ENCODE results near the gene MX1.

The MX1 gene, protein sequence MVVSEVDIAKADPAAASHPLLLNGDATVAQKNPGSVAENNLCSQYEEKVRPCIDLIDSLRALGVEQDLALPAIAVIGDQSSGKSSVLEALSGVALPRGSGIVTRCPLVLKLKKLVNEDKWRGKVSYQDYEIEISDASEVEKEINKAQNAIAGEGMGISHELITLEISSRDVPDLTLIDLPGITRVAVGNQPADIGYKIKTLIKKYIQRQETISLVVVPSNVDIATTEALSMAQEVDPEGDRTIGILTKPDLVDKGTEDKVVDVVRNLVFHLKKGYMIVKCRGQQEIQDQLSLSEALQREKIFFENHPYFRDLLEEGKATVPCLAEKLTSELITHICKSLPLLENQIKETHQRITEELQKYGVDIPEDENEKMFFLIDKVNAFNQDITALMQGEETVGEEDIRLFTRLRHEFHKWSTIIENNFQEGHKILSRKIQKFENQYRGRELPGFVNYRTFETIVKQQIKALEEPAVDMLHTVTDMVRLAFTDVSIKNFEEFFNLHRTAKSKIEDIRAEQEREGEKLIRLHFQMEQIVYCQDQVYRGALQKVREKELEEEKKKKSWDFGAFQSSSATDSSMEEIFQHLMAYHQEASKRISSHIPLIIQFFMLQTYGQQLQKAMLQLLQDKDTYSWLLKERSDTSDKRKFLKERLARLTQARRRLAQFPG

DNA sequence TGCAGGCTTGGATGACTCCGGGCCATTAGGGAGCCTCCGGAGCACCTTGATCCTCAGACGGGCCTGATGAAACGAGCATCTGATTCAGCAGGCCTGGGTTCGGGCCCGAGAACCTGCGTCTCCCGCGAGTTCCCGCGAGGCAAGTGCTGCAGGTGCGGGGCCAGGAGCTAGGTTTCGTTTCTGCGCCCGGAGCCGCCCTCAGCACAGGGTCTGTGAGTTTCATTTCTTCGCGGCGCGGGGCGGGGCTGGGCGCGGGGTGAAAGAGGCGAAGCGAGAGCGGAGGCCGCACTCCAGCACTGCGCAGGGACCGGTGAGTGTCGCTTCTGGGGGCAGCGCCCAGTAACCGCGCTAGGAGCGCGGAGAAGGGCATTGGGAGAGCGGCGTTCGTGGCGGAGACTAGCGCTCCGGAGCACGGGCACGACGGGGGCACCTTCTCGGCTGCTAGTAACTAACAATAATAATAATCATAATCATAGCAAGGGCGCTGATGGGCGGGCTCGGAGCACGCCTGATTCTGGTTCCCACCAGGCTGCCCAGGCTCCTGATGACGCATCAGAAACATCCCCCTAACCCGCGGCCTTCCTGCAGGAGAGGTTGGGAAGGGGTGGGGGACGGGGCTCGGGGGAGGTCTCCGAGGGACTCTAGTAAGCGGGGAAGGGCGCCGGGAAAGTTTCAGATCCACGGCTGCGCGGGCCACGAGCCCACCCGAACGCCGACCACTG is at the start of gene MX1:
TSS of gene MX1 (plus strand) at position 286 of the 722 bp plus-strand sequence. CDS start 5,832 bp downstream, outside the sequence.
- DNase-seq = peak; percentile 20

DNA sequence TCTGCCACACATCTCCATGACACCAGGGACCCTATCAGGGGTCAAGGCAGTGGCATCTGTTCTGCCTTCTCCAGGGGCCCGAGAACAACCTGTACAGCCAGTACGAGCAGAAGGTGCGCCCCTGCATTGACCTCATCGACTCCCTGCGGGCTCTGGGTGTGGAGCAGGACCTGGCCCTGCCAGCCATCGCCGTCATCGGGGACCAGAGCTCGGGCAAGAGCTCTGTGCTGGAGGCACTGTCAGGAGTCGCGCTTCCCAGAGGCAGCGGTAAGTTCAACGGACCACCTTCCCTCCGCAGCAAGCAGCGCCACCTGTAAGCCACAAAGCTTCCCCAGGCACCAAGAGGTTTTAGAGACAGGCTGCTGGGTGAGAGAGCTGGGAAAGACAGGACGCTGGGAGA is 48.3 kb upstream of the MX1 start:
- no peak for DNase-seq

DNA sequence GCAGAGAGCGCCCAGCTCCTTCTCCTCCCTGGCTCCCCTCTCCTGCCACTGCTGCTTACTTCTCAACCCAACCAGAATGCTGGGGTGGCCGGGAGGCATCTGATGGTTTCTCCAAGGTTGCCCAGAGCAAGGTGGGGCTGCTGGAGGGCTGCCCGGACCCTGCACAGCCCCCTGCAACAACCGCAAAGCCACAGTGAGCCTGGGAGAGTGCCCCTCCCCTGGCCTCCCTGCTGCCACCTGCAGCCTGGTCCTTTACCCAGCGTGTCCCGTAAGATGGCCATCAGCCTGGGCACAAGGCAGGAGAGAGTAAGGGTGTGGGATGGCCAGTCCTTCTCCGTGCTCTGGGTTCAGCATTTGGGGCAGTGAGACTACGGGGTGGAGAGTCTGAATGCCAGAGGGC is 47.2 kb upstream of the MX1 start:
- DNase-seq = no peak

DNA sequence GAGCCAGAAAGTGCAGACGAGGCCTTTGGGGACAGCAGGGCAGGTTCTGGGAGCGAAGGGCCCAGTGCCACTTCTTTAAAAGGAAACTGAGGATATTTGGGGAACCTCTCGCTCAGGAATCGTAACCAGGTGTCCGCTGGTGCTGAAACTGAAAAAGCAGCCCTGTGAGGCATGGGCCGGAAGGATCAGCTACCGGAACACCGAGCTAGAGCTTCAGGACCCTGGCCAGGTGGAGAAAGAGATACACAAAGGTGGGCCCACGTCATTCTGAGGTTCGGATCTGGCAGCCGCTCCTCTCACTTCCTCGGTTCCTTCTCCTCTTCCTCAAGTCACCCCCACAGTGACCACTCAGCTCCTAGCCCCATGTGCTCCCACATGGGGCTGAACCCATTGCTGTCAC is 46.1 kb upstream of the MX1 start:
- DNase-seq = no peak

DNA sequence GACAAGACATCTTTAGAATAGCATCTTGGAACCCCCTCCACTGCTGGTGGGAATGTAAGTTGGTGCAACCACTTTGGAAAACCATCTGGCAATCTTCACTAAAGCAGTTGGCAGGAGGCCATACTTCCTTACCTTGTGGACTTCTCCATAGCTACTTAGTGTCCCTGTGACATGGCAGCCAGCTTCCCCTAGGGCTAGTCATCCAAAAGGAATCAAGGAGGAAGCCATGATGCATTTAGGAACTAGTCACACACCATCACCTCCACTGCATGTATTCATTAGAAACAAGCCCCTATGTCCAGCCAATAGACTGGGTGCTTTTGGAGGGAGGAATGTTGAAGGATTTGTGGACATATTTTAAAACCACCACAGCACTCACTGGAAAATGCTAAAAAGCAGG is 44.3 kb upstream of the MX1 start:
- no peak for DNase-seq

GRCh38 chr21:41387042-41387819 is 38.8 kb upstream of the MX1 start:
- no peak for DNase-seq

GRCh38 chr21:41387824-41388223 is 38.2 kb upstream of the MX1 start:
- no peak for DNase-seq

DNA sequence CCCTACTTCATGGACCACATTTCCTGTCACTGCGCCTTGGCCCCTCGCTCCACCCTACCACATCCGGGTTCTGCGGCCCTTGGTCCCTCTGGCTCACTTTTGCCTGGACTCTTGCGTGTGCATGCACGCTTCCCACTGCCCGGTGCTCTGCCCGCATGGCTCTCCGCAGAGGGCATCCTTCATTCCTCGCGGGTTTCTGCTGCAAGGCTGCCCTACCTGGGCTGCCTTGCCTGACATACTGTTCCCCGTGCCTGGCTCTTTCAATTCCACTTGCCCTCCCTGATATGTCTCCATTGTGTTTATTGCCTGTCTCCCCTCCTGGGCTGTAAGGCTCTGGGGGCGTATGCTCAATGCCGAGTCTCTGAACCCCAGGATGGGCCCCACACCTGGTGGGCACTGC is 37.8 kb upstream of the MX1 start:
- no peak for DNase-seq

- DNase-seq = no peak
These were observed 35.9 kb upstream of the MX1 start for GRCh38 chr21:41390043-41390639.

- no peak for DNase-seq
These were observed 32.1 kb upstream of the MX1 start for GRCh38 chr21:41393876-41394465.

DNA sequence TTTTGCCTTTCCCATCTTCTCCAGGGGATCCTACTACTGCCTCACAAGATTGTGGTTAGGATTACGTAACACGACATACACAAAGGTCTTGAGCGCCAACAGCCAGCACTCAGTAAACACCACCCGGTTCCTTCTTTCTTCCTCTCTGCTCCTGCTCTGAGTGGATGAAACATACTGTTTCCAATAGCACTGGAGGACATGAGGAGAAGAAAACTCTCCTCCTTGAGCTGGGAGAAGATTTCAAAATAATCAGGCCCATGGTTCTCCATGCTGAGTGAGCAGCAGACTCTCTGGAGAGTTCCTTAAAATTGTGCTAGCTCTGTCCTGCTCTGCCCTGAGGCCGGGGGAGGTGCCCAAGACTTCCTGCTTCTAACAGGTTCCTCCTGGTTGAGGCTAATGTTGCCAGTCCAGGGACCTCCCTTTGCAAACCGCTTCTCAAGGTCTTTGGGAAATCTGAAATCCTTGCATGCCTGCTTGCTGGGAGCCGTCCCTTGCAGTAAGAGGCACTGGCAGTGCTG is 29.4 kb upstream of the MX1 start:
- peak; percentile 20 for DNase-seq

GRCh38 chr21:41397471-41397891 is 28.6 kb upstream of the MX1 start:
- DNase-seq = no peak

- DNase-seq = no peak
These were observed 27.8 kb upstream of the MX1 start for GRCh38 chr21:41398251-41398650.

DNA sequence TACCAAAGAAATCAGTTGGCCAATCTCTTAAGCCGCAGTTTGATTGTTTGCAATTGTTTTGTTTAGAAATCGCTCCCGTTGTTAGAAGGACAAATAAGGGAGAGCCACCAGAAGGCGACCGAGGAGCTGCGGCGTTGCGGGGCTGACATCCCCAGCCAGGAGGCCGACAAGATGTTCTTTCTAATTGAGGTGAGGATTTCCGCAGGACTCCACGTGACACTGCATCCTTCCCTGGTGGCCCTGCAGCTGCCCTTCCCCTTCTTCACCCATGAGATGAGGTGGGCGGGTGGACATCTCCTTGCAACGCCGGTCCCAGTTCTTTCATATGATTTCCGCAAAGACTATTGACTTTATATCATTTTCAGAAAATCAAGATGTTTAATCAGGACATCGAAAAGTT is 27.2 kb upstream of the MX1 start:
- DNase-seq = no peak

DNA sequence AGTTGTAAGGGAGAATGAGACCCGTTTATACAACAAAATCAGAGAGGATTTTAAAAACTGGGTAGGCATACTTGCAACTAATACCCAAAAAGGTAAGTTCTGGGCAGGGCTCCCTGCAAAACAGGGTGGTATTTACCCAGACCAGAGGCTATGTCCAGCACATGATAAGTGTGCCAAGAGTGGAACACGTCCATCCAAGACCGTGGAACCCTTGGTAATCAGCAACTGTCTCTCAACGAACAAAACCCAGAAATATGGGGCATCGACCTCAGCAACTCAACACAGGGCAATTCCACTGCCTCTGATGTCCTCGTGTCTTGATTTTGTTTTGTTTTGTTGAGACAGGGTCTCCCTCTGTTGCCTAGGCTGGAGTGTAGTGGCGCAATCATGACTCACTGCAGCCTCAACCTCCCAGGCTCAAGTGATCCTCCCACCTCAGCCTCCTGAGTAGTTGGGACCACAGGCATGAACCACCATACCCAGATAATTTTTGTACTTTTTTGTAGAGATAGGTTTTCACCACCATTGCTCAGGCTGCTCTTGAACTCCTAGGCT is 26.7 kb upstream of the MX1 start:
- DNase-seq = no peak

GRCh38 chr21:41402231-41402630 is 23.8 kb upstream of the MX1 start:
- DNase-seq = no peak

GRCh38 chr21:41402796-41403195 is 23.2 kb upstream of the MX1 start:
- no peak for DNase-seq

DNA sequence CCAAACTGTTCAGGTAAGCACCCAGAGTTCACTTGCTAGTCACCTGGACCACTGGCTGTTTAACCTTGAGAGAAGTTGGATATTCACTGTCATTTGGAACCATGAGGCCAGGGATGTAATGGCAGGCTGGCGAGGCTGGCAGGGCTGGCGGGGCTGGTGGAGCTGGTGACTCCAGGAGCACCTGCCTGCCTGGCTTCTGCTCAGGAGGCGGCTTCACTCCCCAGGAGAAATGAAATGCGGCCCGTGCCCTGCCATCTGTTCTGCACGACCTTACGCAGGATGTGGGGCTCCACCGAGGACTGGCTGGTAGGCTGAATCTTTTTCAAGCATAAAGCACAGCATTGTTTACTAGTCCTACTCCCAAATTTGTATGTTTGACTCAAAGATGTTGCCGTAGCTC is 22.7 kb upstream of the MX1 start:
- no peak for DNase-seq

DNA sequence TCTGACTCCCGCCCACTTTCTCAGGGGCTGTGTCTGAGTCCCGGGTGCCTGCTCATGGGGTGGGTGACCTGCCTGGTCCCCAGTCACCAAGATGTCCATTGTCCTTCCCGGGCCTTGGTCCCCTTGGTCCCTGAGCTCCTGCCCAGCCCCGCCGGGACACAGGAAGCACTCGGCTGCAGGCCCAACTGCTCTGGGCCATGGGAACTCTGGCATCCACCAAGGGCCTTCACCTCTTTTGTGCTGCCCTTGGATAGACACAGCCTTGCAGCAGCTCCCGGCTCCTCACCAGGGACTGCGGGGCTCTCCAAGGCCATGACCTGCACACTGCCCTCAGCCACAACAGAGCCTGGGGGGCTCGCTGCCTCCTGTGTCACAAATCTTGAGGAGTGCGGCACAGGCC is 22.1 kb upstream of the MX1 start:
- no peak for DNase-seq

DNA sequence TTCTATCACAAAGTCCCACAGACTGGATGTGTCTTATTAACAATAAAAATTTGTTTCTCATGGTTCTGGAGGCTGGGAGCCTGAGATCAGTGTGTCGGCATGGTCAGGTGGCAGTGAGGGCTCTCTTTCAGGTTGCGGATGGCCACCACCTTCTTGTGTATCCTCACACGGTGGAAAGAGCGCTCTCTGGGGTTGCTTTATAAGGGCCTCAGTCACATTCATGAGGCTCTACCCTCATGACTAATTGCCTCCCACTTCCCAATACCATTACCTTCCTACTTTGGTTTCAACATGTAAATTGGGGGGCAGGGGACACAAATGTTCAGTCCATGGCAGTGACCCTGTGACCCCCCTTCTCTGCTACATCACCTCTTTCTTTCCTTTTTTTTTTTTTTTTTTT is 20.7 kb upstream of the MX1 start:
- DNase-seq = no peak

DNA sequence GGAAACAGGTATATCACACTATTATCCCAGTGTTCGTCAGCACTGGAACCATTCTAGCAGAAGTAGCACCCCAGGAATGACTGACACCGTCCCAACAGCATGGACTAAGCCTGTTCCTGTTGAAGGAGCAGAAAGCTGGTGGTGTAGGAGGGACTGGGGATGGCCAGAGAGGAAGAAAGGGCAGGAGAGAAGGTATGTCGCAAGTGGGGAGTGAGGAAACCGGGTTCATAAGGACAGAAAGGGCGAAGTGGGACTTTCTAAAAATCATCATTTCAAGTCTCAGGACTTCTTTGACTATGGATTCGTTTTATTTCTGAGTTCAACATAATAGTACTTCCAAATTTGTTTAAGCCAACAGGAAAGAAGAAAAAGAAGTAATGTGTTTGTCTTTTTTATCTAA is 19.7 kb upstream of the MX1 start:
- no peak for DNase-seq
